ENCODE data around the gene SYCE3.
A peak's percentile ranks its signal among the peaks of the same experiment; 100 is the strongest.

The SYCE3 gene

GRCh38 chr22:50507421-50507990 lies 55.2 kb downstream of the SYCE3 start, which contains the start of gene LMF2:
Gene LMF2, minus strand, starts transcription at chr22:50507702. Its CDS starts 27 bp downstream, at chr22:50507675.
- peak; percentile 89 for ATAC-seq
- TF ChIP-seq OSR1 (CRISPR knock-in tag; IDR thresholded peaks at IDR 0.05) (no peak), ISL1 (CRISPR knock-in tag; IDR thresholded peaks at IDR 0.05) (no peak), RARB (CRISPR knock-in tag; IDR thresholded peaks at IDR 0.05) (no peak), SNAI2 (CRISPR knock-in tag; IDR thresholded peaks at IDR 0.05) (no peak), BACH2 (CRISPR knock-in tag; IDR thresholded peaks at IDR 0.05; ENCODE audit: borderline replicate concordance) (no peak), ZNF70 (CRISPR knock-in tag; IDR thresholded peaks at IDR 0.05) (no peak), PPARA (CRISPR knock-in tag; IDR thresholded peaks at IDR 0.05; ENCODE audit: borderline replicate concordance) (no peak), ZFP3 (CRISPR knock-in tag; IDR thresholded peaks at IDR 0.05) (no peak), ZNF8 (CRISPR knock-in tag; IDR thresholded peaks at IDR 0.05) (no peak), ZNF565 (CRISPR knock-in tag; conservative IDR thresholded peaks at IDR 0.05; ENCODE audit: low read depth) (no peak)

- TF ChIP-seq ARNTL (CRISPR knock-in tag; IDR thresholded peaks at IDR 0.05; ENCODE audit: borderline replicate concordance, low read depth), result no peak
- TF ChIP-seq POU6F1 (CRISPR knock-in tag; IDR thresholded peaks at IDR 0.05; ENCODE audit: borderline replicate concordance, low read depth), result no peak
- TF ChIP-seq SNAI2 (CRISPR knock-in tag; IDR thresholded peaks at IDR 0.05), result no peak
- no peak for TF ChIP-seq ZFP30 (CRISPR knock-in tag; IDR thresholded peaks at IDR 0.05)
- no peak for TF ChIP-seq PPARA (CRISPR knock-in tag; IDR thresholded peaks at IDR 0.05; ENCODE audit: borderline replicate concordance)
- no peak for TF ChIP-seq ZFP3 (CRISPR knock-in tag; IDR thresholded peaks at IDR 0.05)
- no peak for TF ChIP-seq RARB (CRISPR knock-in tag; IDR thresholded peaks at IDR 0.05)
- TF ChIP-seq TOX (CRISPR knock-in tag; IDR thresholded peaks at IDR 0.05; ENCODE audit: borderline replicate concordance), result no peak
- TF ChIP-seq TSHZ2 (CRISPR knock-in tag; IDR thresholded peaks at IDR 0.05), result no peak
- no peak for TF ChIP-seq ZNF70 (CRISPR knock-in tag; IDR thresholded peaks at IDR 0.05)
- TF ChIP-seq OSR1 (CRISPR knock-in tag; IDR thresholded peaks at IDR 0.05), result no peak
- TF ChIP-seq ESRRG (CRISPR knock-in tag; IDR thresholded peaks at IDR 0.05), result no peak
- no peak for TF ChIP-seq CSRNP3 (CRISPR knock-in tag; IDR thresholded peaks at IDR 0.05)
- TF ChIP-seq CSDC2 (CRISPR knock-in tag; IDR thresholded peaks at IDR 0.05), result no peak
- no peak for TF ChIP-seq PATZ1 (CRISPR knock-in tag; IDR thresholded peaks at IDR 0.05; ENCODE audit: borderline replicate concordance)
- TF ChIP-seq BACH2 (CRISPR knock-in tag; IDR thresholded peaks at IDR 0.05; ENCODE audit: borderline replicate concordance), result no peak
- ATAC-seq, result peak; percentile 41
These were observed 55.9 kb downstream of the SYCE3 start for GRCh38 chr22:50506611-50507420.

- TF ChIP-seq ZFP30 (CRISPR knock-in tag; IDR thresholded peaks at IDR 0.05), result no peak
These were observed 56.7 kb downstream of the SYCE3 start for GRCh38 chr22:50505776-50506610.

More at GRCh38 chr22:50505776-50506610, 56.7 kb downstream of the SYCE3 start:
- no peak for ATAC-seq

Data from SK-N-SH treated with all-trans-retinoic acid at 6 μM for 48 hours (cell line).